Liver (tissue), 9 donors: Measurements from ENCODE around the gene MND1. TPM values are rescaled to one million over a fixed set of nuclear protein-coding genes. Genes with fewer than 3 reads are reported as not detected.

Experiments used
- DNase-seq: peaks from one replicate; pipeline ENCODE4 v3.0.0-alpha.2; 2017; ENCODE audit warnings: low spot score
- H3K27ac ChIP-seq, 2 donors: one replicate each; pipeline ENCODE4 v1.7.0; 2013; ENCODE audit warnings: inconsistent platforms in 2 of 2, low read length in 2 of 2, control low read depth in 1 of 2, low read depth in 1 of 2, mild to moderate bottlenecking in 1 of 2
- H3K27me3 ChIP-seq, 4 donors: one replicate each; pipeline versions ENCODE4 v1.6.1 to v1.7.0; 2013; ENCODE audit warnings: low read length in 3 of 4, inconsistent platforms in 1 of 4, mild to moderate bottlenecking in 1 of 4, moderate library complexity in 1 of 4; ENCODE audit not compliant: control insufficient read depth in 4 of 4, insufficient read depth in 4 of 4
- H3K36me3 ChIP-seq, 4 donors: one replicate each; pipeline versions ENCODE4 v1.6.1 to v1.7.0; 2013; ENCODE audit warnings: low read length in 3 of 4, mild to moderate bottlenecking in 3 of 4, low read depth in 1 of 4, moderate library complexity in 1 of 4; ENCODE audit not compliant: control insufficient read depth in 4 of 4, insufficient read depth in 3 of 4
- H3K4me1 ChIP-seq, 4 donors: one replicate each; pipeline versions ENCODE4 v1.6.1 to v1.7.0; 2013; ENCODE audit warnings: low read length in 3 of 4, mild to moderate bottlenecking in 3 of 4, moderate library complexity in 1 of 4; ENCODE audit not compliant: control insufficient read depth in 4 of 4, insufficient read depth in 4 of 4
- H3K4me3 ChIP-seq, 3 donors: one replicate each; pipeline versions ENCODE4 v1.6.1 to v1.7.0; 2013; ENCODE audit warnings: low read length in 3 of 3, control low read depth in 1 of 3, low read depth in 1 of 3, mild to moderate bottlenecking in 1 of 3
- H3K9ac ChIP-seq, 2 donors: one replicate each; pipeline ENCODE4 v1.7.0; 2013; ENCODE audit warnings: low read length in 2 of 2, mild to moderate bottlenecking in 2 of 2, moderate library complexity in 2 of 2, control low read depth in 1 of 2, low read depth in 1 of 2
- H3K9me3 ChIP-seq, 4 donors: one replicate each; pipeline versions ENCODE4 v1.6.1 to v1.7.0; 2013; ENCODE audit warnings: low read length in 3 of 4; ENCODE audit not compliant: control insufficient read depth in 4 of 4
- EGR1 ChIP-seq, 2 donors: IDR thresholded peaks; 2 replicates each; pipeline ENCODE4 v1.6.1; 2016 to 2018; ENCODE audit warnings: antibody characterized with exemption in 2 of 2, low read depth in 2 of 2
- FOXA1 ChIP-seq: IDR thresholded peaks from 2 replicates; pipeline ENCODE4 v1.6.1; 2016; ENCODE audit warnings: antibody characterized with exemption
- FOXA2 ChIP-seq: IDR thresholded peaks from 2 replicates; pipeline ENCODE4 v1.6.1; 2016; ENCODE audit warnings: antibody characterized with exemption
- GABPA ChIP-seq, 2 donors: IDR thresholded peaks in 1 of 2; conservative IDR thresholded peaks in 1 of 2; 2 replicates each; pipeline ENCODE4 v1.6.1; 2016; ENCODE audit warnings: antibody characterized with exemption in 2 of 2, mild to moderate bottlenecking in 1 of 2, moderate library complexity in 1 of 2
- HNF4A ChIP-seq, 2 donors: conservative IDR thresholded peaks; 2 replicates each; pipeline ENCODE4 v1.6.1; 2016; ENCODE audit warnings: antibody characterized with exemption in 2 of 2, mild to moderate bottlenecking in 2 of 2
- JUND ChIP-seq, 2 donors: IDR thresholded peaks; 2 replicates each; pipeline ENCODE4 v1.6.1; 2016; ENCODE audit warnings: antibody characterized with exemption in 2 of 2
- RXRA ChIP-seq, 2 donors: IDR thresholded peaks; 2 replicates each; pipeline ENCODE4 v1.6.1; 2017 to 2018; ENCODE audit warnings: antibody characterized with exemption in 2 of 2, mild to moderate bottlenecking in 1 of 2
- SP1 ChIP-seq: IDR thresholded peaks from 2 replicates; pipeline ENCODE4 v1.6.1; 2018; ENCODE audit warnings: antibody characterized with exemption, mild to moderate bottlenecking
- YY1 ChIP-seq: IDR thresholded peaks from 2 replicates; pipeline ENCODE4 v1.6.1; 2016; ENCODE audit warnings: antibody characterized with exemption, mild to moderate bottlenecking
- WGBS: extraction: QIAGEN DNeasy Blood & Tissue Kit; methylation state at CpG from one replicate; pipeline ENCODE4 v1.1.7; 2013; 5-methylcytosine and 5-hydroxymethylcytosine counted together
- polyA plus RNA-seq, 2 donors: library from polyadenylated mRNA; stranded (reverse) in 1 of 2; unstranded in 1 of 2; fragments of 200-250 nt in 1 of 2; fragments of >200 nt in 1 of 2; fragmentation: Nextera tagmentation in 1 of 2; extraction: Ambion mirVana in 1 of 2; gene quantifications; one replicate each; pipeline versions ENCODE4 v1.2.1 to v1.2.3, GENCODE V29; 2013 to 2015
- total RNA-seq, 2 donors: library from RNA; depleted of rRNA; stranded (reverse); fragments of >200 nt; gene quantifications; one replicate each; pipeline ENCODE4 v1.2.3, GENCODE V29; 2014
- TF ChIP-seq, protein P1 (sequence below): IDR thresholded peaks from 2 replicates; pipeline ENCODE4 v1.6.1; 2016; ENCODE audit warnings: antibody characterized with exemption, mild to moderate bottlenecking
- TF ChIP-seq, protein P2 (sequence below): IDR thresholded peaks from 2 replicates; pipeline ENCODE4 v1.6.1; 2016; ENCODE audit warnings: antibody characterized with exemption
- TF ChIP-seq, protein P3 (sequence below): fragments of 150-350 bp; IDR thresholded peaks from 2 replicates; pipeline ENCODE4 v1.5.1; 2017; ENCODE audit warnings: improper control_type of control experiment, low read depth, low read length; ENCODE audit not compliant: missing input control
- TF ChIP-seq, protein P4 (sequence below): IDR thresholded peaks from 2 replicates; pipeline ENCODE4 v1.6.1; 2016; ENCODE audit warnings: antibody characterized with exemption
- donor health status: healthy.
- donor health status: healthy.
- donor health status: healthy.
- donor health status: healthy.
- donor health status: healthy.

The MND1 gene
- total and polyA plus RNA-seq, 4 donors: 0.17 to 2.5 (median 0.42) TPM

DNA sequence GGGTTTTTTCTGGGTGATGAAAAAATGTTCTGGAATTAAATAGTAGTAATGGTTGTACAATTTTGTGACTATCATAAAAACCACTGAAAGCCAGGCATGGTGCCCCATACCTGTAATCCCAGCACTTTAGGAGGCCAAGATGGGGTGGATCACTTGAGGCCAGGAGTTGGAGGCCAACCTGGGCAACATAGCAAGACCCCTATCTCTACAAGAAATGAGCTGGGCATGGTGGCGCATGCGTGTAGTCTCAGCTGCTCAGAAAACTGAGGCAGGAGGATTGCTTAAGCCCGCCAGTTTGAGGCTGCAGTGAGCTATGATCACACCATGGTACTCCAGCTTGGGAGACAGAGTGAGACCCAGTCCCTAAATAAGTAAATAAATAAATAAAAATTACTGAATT lies 63.4 kb downstream of the MND1 start (continued):
- TF ChIP-seq, protein P1, sequence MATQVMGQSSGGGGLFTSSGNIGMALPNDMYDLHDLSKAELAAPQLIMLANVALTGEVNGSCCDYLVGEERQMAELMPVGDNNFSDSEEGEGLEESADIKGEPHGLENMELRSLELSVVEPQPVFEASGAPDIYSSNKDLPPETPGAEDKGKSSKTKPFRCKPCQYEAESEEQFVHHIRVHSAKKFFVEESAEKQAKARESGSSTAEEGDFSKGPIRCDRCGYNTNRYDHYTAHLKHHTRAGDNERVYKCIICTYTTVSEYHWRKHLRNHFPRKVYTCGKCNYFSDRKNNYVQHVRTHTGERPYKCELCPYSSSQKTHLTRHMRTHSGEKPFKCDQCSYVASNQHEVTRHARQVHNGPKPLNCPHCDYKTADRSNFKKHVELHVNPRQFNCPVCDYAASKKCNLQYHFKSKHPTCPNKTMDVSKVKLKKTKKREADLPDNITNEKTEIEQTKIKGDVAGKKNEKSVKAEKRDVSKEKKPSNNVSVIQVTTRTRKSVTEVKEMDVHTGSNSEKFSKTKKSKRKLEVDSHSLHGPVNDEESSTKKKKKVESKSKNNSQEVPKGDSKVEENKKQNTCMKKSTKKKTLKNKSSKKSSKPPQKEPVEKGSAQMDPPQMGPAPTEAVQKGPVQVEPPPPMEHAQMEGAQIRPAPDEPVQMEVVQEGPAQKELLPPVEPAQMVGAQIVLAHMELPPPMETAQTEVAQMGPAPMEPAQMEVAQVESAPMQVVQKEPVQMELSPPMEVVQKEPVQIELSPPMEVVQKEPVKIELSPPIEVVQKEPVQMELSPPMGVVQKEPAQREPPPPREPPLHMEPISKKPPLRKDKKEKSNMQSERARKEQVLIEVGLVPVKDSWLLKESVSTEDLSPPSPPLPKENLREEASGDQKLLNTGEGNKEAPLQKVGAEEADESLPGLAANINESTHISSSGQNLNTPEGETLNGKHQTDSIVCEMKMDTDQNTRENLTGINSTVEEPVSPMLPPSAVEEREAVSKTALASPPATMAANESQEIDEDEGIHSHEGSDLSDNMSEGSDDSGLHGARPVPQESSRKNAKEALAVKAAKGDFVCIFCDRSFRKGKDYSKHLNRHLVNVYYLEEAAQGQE: no peak
- TF ChIP-seq GABPA (IDR thresholded peaks at IDR 0.05 in 1 of 2, conservative IDR thresholded peaks at IDR 0.05 in 1 of 2) (no peak), RXRA (IDR thresholded peaks at IDR 0.05) (no peak)
- TF ChIP-seq, protein P2, sequence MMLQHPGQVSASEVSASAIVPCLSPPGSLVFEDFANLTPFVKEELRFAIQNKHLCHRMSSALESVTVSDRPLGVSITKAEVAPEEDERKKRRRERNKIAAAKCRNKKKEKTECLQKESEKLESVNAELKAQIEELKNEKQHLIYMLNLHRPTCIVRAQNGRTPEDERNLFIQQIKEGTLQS: no peak
- TF ChIP-seq, protein P3, sequence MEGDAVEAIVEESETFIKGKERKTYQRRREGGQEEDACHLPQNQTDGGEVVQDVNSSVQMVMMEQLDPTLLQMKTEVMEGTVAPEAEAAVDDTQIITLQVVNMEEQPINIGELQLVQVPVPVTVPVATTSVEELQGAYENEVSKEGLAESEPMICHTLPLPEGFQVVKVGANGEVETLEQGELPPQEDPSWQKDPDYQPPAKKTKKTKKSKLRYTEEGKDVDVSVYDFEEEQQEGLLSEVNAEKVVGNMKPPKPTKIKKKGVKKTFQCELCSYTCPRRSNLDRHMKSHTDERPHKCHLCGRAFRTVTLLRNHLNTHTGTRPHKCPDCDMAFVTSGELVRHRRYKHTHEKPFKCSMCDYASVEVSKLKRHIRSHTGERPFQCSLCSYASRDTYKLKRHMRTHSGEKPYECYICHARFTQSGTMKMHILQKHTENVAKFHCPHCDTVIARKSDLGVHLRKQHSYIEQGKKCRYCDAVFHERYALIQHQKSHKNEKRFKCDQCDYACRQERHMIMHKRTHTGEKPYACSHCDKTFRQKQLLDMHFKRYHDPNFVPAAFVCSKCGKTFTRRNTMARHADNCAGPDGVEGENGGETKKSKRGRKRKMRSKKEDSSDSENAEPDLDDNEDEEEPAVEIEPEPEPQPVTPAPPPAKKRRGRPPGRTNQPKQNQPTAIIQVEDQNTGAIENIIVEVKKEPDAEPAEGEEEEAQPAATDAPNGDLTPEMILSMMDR: no peak

DNA sequence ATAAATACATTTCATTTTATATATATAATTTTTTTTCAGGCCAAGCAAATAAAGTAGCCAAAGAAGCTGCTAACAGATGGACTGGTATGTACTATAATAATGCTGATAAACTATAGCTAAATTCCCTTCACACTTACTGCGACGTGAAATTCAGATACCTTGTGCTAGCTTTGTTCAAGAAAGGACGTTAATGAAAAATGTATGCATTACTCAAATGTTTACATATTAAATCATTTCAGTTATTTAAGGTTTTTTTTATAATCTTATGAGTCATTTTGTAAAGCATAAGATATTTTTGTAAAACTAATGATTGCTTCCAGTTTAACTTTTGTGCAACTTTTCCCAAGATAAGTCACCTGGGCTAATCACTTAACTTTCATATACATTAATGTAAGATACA lies 64.4 kb downstream of the MND1 start:
- DNase-seq: no peak
- no peak for TF ChIP-seq YY1
- TF ChIP-seq, protein P4, sequence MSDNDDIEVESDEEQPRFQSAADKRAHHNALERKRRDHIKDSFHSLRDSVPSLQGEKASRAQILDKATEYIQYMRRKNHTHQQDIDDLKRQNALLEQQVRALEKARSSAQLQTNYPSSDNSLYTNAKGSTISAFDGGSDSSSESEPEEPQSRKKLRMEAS: no peak
- TF ChIP-seq, protein P3: no peak
- TF ChIP-seq EGR1 (IDR thresholded peaks at IDR 0.05; ENCODE audit: low read depth in 2 of 2): no peak
- TF ChIP-seq, protein P2: no peak
- TF ChIP-seq RXRA (IDR thresholded peaks at IDR 0.05): no peak
- TF ChIP-seq JUND (IDR thresholded peaks at IDR 0.05): no peak
- TF ChIP-seq GABPA (IDR thresholded peaks at IDR 0.05 in 1 of 2, conservative IDR thresholded peaks at IDR 0.05 in 1 of 2): no peak
- no peak for TF ChIP-seq HNF4A (conservative IDR thresholded peaks at IDR 0.05)
- no peak for TF ChIP-seq FOXA1
- TF ChIP-seq FOXA2: no peak
- TF ChIP-seq, protein P1: no peak
- TF ChIP-seq SP1: no peak
- no peaks in the 10 kb centered on the region for H3K4me1 ChIP-seq
- H3K9me3 ChIP-seq: no peaks in the 10 kb centered on the region
- WGBS: 95% methylated on average over 3 of the region's 3 CpGs
- no peaks in the 10 kb centered on the region for H3K36me3 ChIP-seq
- no peak overlapping the region for H3K9ac ChIP-seq
- H3K4me3 ChIP-seq: no peak overlapping the region
- no peak overlapping the region for H3K27ac ChIP-seq
- no peaks in the 10 kb centered on the region for H3K27me3 ChIP-seq
